ENCODE results near the gene NDUFA6.

NDUFA6 gene

GRCh38 chr22:42084874-42085273 lies 5.7 kb downstream of the NDUFA6 start:
- H3K36me3 ChIP-seq = peaks cover 31% of the 10 kb centered on the region
- no peak overlapping the region for H3K27ac ChIP-seq
- H3K4me1 ChIP-seq (ENCODE audit: control insufficient read depth in 1 of 2, insufficient read depth in 1 of 2, low read depth in 1 of 2, low read length in 1 of 2) = peaks cover 19 to 28% of the 10 kb centered on the region in 2 experiments
- H3K9me3 ChIP-seq = no peaks in the 10 kb centered on the region
- no peak for TF ChIP-seq CTCF (IDR thresholded peaks at IDR 0.05)
- H3K4me3 ChIP-seq (ENCODE audit: low read depth in 1 of 2, low read length in 1 of 2) = no peak overlapping the region
- no peaks in the 10 kb centered on the region for H3K27me3 ChIP-seq

GRCh38 chr22:42083119-42083518 lies 7.5 kb downstream of the NDUFA6 start:
- no peaks in the 10 kb centered on the region for H3K27me3 ChIP-seq
- TF ChIP-seq CTCF (IDR thresholded peaks at IDR 0.05) = no peak
- H3K9me3 ChIP-seq = no peaks in the 10 kb centered on the region
- H3K27ac ChIP-seq = no peak overlapping the region
- peaks cover 31% of the 10 kb centered on the region for H3K36me3 ChIP-seq
- no peak overlapping the region for H3K4me3 ChIP-seq (ENCODE audit: low read depth in 1 of 2, low read length in 1 of 2)
- H3K4me1 ChIP-seq (ENCODE audit: control insufficient read depth in 1 of 2, insufficient read depth in 1 of 2, low read depth in 1 of 2, low read length in 1 of 2) = peaks cover 24 to 26% of the 10 kb centered on the region in 2 experiments

GRCh38 chr22:42080287-42080686 lies 10.3 kb downstream of the NDUFA6 start:
- peak overlapping the region; percentile 81 to 97 for H3K4me3 ChIP-seq (ENCODE audit: low read depth in 1 of 2, low read length in 1 of 2)
- TF ChIP-seq CTCF (IDR thresholded peaks at IDR 0.05) = no peak
- no peaks in the 10 kb centered on the region for H3K27me3 ChIP-seq
- peaks cover 12% of the 10 kb centered on the region for H3K36me3 ChIP-seq
- no peaks in the 10 kb centered on the region for H3K9me3 ChIP-seq
- peaks cover 21 to 24% of the 10 kb centered on the region in 2 experiments for H3K4me1 ChIP-seq (ENCODE audit: control insufficient read depth in 1 of 2, insufficient read depth in 1 of 2, low read depth in 1 of 2, low read length in 1 of 2)
- H3K27ac ChIP-seq = peak overlapping the region; percentile 93

- TF ChIP-seq CTCF (IDR thresholded peaks at IDR 0.05) = peak; percentile 58
- H3K36me3 ChIP-seq = peaks cover 7% of the 10 kb centered on the region
- H3K27me3 ChIP-seq = no peaks in the 10 kb centered on the region
- H3K27ac ChIP-seq = peak within 1 kb of the TSS; percentile 93
- H3K9me3 ChIP-seq = no peaks in the 10 kb centered on the region
- H3K4me3 ChIP-seq (ENCODE audit: low read depth in 1 of 2, low read length in 1 of 2) = peak within 1 kb of the TSS; percentile 81 to 97
- peaks cover 27 to 28% of the 10 kb centered on the region in 2 experiments for H3K4me1 ChIP-seq (ENCODE audit: control insufficient read depth in 1 of 2, insufficient read depth in 1 of 2, low read depth in 1 of 2, low read length in 1 of 2)
Measured at GRCh38 chr22:42079319-42080251, 11.0 kb downstream of the NDUFA6 start, which contains the start of gene SMDT1. TSS of gene SMDT1 (plus strand) at chr22:42079700. CDS start at chr22:42079769, 69 bp downstream.

- TF ChIP-seq CTCF (IDR thresholded peaks at IDR 0.05) = no peak
- H3K27me3 ChIP-seq = no peaks in the 10 kb centered on the region
- H3K4me1 ChIP-seq (ENCODE audit: control insufficient read depth in 1 of 2, insufficient read depth in 1 of 2, low read depth in 1 of 2, low read length in 1 of 2) = peaks cover 35 to 37% of the 10 kb centered on the region in 2 experiments
- no peaks in the 10 kb centered on the region for H3K9me3 ChIP-seq
- peak overlapping the region; percentile 81 to 97 for H3K4me3 ChIP-seq (ENCODE audit: low read depth in 1 of 2, low read length in 1 of 2)
- peak overlapping the region; percentile 93 for H3K27ac ChIP-seq
- H3K36me3 ChIP-seq = peaks cover 7% of the 10 kb centered on the region
Measured at GRCh38 chr22:42078469-42079318, 11.9 kb downstream of the NDUFA6 start.
